Esophagus squamous epithelium (tissue), 4 donors: Measurements from ENCODE around the gene FBXW5.

Experiments
- POLR2A ChIP-seq, 4 donors: fragments of 450-650 bp; IDR thresholded peaks; one replicate each; pipeline ENCODE4 v1.6.1; 2017; ENCODE audit warnings: antibody characterized with exemption in 4 of 4, mild to moderate bottlenecking in 4 of 4, moderate library complexity in 3 of 4
- TF ChIP-seq, protein P1 (sequence below), 6 experiments: fragments of 450-650 bp in 4 of 6; fragments of 200-600 bp in 2 of 6; sonication (generic) in 2 of 6; IDR thresholded peaks; one replicate each; pipeline ENCODE4 v1.5.1; 2016 to 2019; ENCODE audit warnings: antibody characterized with exemption in 6 of 6, mild to moderate bottlenecking in 4 of 6, moderate library complexity in 4 of 6

DNA sequence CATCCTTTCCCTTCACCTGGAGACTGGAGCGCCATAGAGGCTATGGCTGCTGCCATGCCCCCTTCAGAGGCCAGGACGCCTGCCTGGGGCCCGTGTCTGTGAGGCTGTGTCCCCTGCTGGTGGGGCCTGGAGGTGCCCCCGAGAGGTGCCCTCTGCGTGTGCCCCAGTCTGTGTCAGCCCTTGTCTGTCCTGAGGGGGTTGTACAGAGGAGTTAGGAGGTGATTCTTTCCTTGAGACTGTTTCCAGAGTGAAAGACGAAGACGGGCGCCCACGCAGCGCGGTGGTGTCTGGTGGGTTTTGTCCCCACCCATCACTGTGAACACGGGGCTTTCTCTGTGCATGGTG is 33.7 kb downstream of the FBXW5 start:
- TF ChIP-seq, protein P1, sequence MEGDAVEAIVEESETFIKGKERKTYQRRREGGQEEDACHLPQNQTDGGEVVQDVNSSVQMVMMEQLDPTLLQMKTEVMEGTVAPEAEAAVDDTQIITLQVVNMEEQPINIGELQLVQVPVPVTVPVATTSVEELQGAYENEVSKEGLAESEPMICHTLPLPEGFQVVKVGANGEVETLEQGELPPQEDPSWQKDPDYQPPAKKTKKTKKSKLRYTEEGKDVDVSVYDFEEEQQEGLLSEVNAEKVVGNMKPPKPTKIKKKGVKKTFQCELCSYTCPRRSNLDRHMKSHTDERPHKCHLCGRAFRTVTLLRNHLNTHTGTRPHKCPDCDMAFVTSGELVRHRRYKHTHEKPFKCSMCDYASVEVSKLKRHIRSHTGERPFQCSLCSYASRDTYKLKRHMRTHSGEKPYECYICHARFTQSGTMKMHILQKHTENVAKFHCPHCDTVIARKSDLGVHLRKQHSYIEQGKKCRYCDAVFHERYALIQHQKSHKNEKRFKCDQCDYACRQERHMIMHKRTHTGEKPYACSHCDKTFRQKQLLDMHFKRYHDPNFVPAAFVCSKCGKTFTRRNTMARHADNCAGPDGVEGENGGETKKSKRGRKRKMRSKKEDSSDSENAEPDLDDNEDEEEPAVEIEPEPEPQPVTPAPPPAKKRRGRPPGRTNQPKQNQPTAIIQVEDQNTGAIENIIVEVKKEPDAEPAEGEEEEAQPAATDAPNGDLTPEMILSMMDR (IDR thresholded peaks at IDR 0.05) = no peak
- no peak for TF ChIP-seq POLR2A (IDR thresholded peaks at IDR 0.05)
